ENCODE data around the gene AQP1. TPM values are rescaled to one million over a fixed set of nuclear protein-coding genes. Genes with fewer than 3 reads are reported as not detected.

The AQP1 gene
- total RNA-seq, 4 donors from 2014 or later = 21.3 to 98.3 (median 28.4) TPM

GRCh38 chr7:30873656-30874055, 38.0 kb upstream of the AQP1 start:
- Histone ChIP-seq H3K4me1 (peaks cover 0 to 4% (median 2%) of the 10 kb centered on the region in 4 donors), H3K36me3 (no peaks in the 10 kb centered on the region), H3K4me3 (no peak overlapping the region), H3K27me3 (no peaks in the 10 kb centered on the region), H3K9me3 (no peaks in the 10 kb centered on the region), H3K27ac (no peak overlapping the region)
- in situ Hi-C loops (cut with MboI; ENCODE audit: low pct_ligation_motif_present in 1 of 4, low pct_unique_long_range_greater_than_20kb in 1 of 4, low sequenced_read_pairs in 3 of 4) (no loop called here), intact Hi-C loops (cut with DNase I; ENCODE audit: low total_unique reads) (no loop called here)
- DNase-seq = no peak
- no peak for TF ChIP-seq CTCF (IDR thresholded peaks at IDR 0.05)
- WGBS, 2 donors (ENCODE audit: low coverage in 1 of 2) = 40 to 84% methylated on average over 1 to 6 of the region's 6 CpGs

GRCh38 chr7:30874656-30875302, 36.9 kb upstream of the AQP1 start:
- DNase-seq = no peak
- Histone ChIP-seq H3K36me3 (no peaks in the 10 kb centered on the region), H3K9me3 (no peaks in the 10 kb centered on the region), H3K27me3 (no peaks in the 10 kb centered on the region), H3K4me1 (peaks cover 0 to under 1% (median 0%) of the 10 kb centered on the region in 4 donors), H3K4me3 (no peak overlapping the region), H3K27ac (no peak overlapping the region)
- intact Hi-C loops (cut with DNase I; ENCODE audit: low total_unique reads) (no loop called here), in situ Hi-C loops (cut with MboI; ENCODE audit: low pct_ligation_motif_present in 1 of 4, low pct_unique_long_range_greater_than_20kb in 1 of 4, low sequenced_read_pairs in 3 of 4) (no loop called here)
- WGBS, 2 donors (ENCODE audit: low coverage in 1 of 2) = 77 to 87% methylated on average over 5 of the region's 5 CpGs
- no peak for TF ChIP-seq EP300 (IDR thresholded peaks at IDR 0.05; ENCODE audit: low read depth)
- no peak for TF ChIP-seq POLR2A (IDR thresholded peaks at IDR 0.05)
- no peak for TF ChIP-seq POLR2AphosphoS5 (IDR thresholded peaks at IDR 0.05)
- no peak for TF ChIP-seq CTCF (IDR thresholded peaks at IDR 0.05)

- intact Hi-C loops (cut with DNase I; ENCODE audit: low total_unique reads) (no loop called here), in situ Hi-C loops (cut with MboI; ENCODE audit: low pct_ligation_motif_present in 1 of 4, low pct_unique_long_range_greater_than_20kb in 1 of 4, low sequenced_read_pairs in 3 of 4) (no loop called here)
- TF ChIP-seq CTCF (IDR thresholded peaks at IDR 0.05) (no peak), POLR2AphosphoS5 (IDR thresholded peaks at IDR 0.05) (no peak), EP300 (IDR thresholded peaks at IDR 0.05; ENCODE audit: low read depth) (no peak), POLR2A (IDR thresholded peaks at IDR 0.05) (no peak)
- H3K4me1 ChIP-seq = peaks cover 0 to 6% (median 0%) of the 10 kb centered on the region in 4 donors
- DNase-seq = no peak
- no peaks in the 10 kb centered on the region for H3K9me3 ChIP-seq
- peak overlapping the region in 1 of 4 donors; percentile 19 for H3K27ac ChIP-seq
- no peak overlapping the region for H3K4me3 ChIP-seq
- H3K27me3 ChIP-seq = no peaks in the 10 kb centered on the region
- no peaks in the 10 kb centered on the region for H3K36me3 ChIP-seq
- WGBS, 2 donors (ENCODE audit: low coverage in 1 of 2) = 87 to 100% methylated on average over 3 to 8 of the region's 9 CpGs
Measured at GRCh38 chr7:30877015-30877769, 34.5 kb upstream of the AQP1 start.

GRCh38 chr7:30877993-30878392, 33.7 kb upstream of the AQP1 start:
- no peak overlapping the region for H3K27ac ChIP-seq
- peaks cover 0 to 6% (median 0%) of the 10 kb centered on the region in 4 donors for H3K4me1 ChIP-seq
- 87% methylated on average over 5 of the region's 5 CpGs; no CpG with 5 or more reads in 1 of the 2 donors for whole genome bisulfite sequencing, 2 donors (ENCODE audit: low coverage in 1 of 2)
- no peak overlapping the region for H3K4me3 ChIP-seq
- DNase-seq = no peak
- no peaks in the 10 kb centered on the region for H3K27me3 ChIP-seq
- intact Hi-C loops (cut with DNase I; ENCODE audit: low total_unique reads) (no loop called here), in situ Hi-C loops (cut with MboI; ENCODE audit: low pct_ligation_motif_present in 1 of 4, low pct_unique_long_range_greater_than_20kb in 1 of 4, low sequenced_read_pairs in 3 of 4) (no loop called here)
- H3K9me3 ChIP-seq = no peaks in the 10 kb centered on the region
- no peaks in the 10 kb centered on the region for H3K36me3 ChIP-seq
- TF ChIP-seq POLR2AphosphoS5 (IDR thresholded peaks at IDR 0.05) = no peak
- no peak for TF ChIP-seq CTCF (IDR thresholded peaks at IDR 0.05)
- TF ChIP-seq EP300 (IDR thresholded peaks at IDR 0.05; ENCODE audit: low read depth) = no peak
- no peak for TF ChIP-seq POLR2A (IDR thresholded peaks at IDR 0.05)
